ENCODE results near the gene FN1. TPM values are rescaled to one million over a fixed set of nuclear protein-coding genes. Genes with fewer than 3 reads are reported as not detected.
"Not testable (repeated sequence)": the region's sequence is repeated elsewhere in the genome, so short reads cannot be mapped to it uniquely, and the experiment has no call there.

Gene FN1
- total and polyA plus RNA-seq, 2 donors (not counting 1 experiment from before 2014, with no cell fraction given): 0.05 TPM; not detected in 1

DNA sequence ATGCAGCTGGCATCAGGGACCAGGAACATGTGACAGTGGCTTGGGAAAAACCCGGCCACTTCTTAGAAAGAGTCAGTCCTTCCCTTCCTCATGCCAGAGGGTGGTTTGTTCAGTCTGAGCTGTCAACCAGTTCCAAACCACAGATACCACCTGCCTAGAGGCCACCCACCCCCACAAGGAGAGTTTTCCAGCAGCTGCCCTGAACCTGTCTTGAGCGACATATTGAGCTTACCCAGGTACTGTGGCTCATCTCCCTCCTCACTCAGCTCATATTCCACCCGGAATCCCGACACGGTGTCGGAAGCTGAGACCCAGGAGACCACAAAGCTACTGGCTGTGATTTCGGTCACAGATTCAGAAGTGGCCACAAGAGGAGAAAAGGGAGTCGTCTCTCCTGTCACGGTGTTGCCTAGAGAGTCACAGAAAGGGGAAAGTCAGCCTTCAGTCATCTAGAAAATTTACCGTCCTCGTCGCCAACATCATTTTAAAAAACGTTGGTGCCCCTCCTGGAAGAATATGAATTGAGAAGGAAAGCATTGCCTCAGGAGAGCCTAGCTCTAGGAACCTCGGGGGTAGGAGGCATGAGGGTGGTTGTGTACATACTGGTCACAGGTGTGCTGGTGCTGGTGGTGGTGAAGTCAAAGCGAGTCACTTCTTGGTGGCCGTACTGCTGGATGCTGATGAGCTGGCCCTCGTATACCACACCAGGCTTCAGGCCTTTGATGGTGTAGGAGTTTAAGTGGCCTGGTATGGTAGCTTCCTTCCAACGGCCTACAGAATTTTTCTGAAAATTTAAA lies 26.3 kb downstream of the FN1 start:
- no peaks in the 10 kb centered on the region for H4K20me1 ChIP-seq (ENCODE audit: control insufficient read depth, insufficient read depth, low read length, poor library complexity, severe bottlenecking)
- Mint-ChIP-seq H3K27ac (no peak overlapping the region), H3K4me3 (no peak overlapping the region), H3K9me3 (ENCODE audit: insufficient read depth) (no peaks in the 10 kb centered on the region), H3K4me1 (no peaks in the 10 kb centered on the region), H3K27me3 (peaks cover 21% of the 10 kb centered on the region)
- ATAC-seq (ENCODE audit: low read depth): no peak
- no peaks in the 10 kb centered on the region for H3K36me3 ChIP-seq (replicated peaks in 1 of 2; ENCODE audit: control extremely low read depth in 1 of 2, control insufficient read depth in 1 of 2, extremely low read depth in 1 of 2, insufficient read depth in 2 of 2, low read length in 1 of 2)
- ChIA-PET CTCF (no interaction called here), POLR2A (no interaction called here)
- no peak for DNase-seq
- WGBS (ENCODE audit: insufficient coverage): 94% methylated on average over 13 of the region's 18 CpGs
- peaks cover 0 to 2% (median 0%) of the 10 kb centered on the region in 3 donors for H3K9me3 ChIP-seq (ENCODE audit: control extremely low read depth in 1 of 3, control insufficient read depth in 2 of 3, insufficient read depth in 1 of 3, low read length in 2 of 3)
- no peak for TF ChIP-seq EZH2 (IDR thresholded peaks at IDR 0.05; ENCODE audit: borderline replicate concordance, insufficient read depth, low read depth, low read length, poor library complexity, severe bottlenecking)
- TF ChIP-seq, protein P1, sequence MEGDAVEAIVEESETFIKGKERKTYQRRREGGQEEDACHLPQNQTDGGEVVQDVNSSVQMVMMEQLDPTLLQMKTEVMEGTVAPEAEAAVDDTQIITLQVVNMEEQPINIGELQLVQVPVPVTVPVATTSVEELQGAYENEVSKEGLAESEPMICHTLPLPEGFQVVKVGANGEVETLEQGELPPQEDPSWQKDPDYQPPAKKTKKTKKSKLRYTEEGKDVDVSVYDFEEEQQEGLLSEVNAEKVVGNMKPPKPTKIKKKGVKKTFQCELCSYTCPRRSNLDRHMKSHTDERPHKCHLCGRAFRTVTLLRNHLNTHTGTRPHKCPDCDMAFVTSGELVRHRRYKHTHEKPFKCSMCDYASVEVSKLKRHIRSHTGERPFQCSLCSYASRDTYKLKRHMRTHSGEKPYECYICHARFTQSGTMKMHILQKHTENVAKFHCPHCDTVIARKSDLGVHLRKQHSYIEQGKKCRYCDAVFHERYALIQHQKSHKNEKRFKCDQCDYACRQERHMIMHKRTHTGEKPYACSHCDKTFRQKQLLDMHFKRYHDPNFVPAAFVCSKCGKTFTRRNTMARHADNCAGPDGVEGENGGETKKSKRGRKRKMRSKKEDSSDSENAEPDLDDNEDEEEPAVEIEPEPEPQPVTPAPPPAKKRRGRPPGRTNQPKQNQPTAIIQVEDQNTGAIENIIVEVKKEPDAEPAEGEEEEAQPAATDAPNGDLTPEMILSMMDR (IDR thresholded peaks at IDR 0.05): no peak
- peaks cover 0 to 2% (median 0%) of the 10 kb centered on the region in 4 experiments for H3K27me3 ChIP-seq (replicated peaks in 1 of 4; ENCODE audit: control extremely low read depth in 1 of 4, control insufficient read depth in 3 of 4, insufficient read depth in 4 of 4, low read length in 3 of 4)
- H3K4me1 ChIP-seq (ENCODE audit: control insufficient read depth in 2 of 2, insufficient read depth in 2 of 2, low read length in 2 of 2): no peaks in the 10 kb centered on the region
- H3K79me2 ChIP-seq (ENCODE audit: control insufficient read depth, insufficient read depth, low read length): no peaks in the 10 kb centered on the region
- intact Hi-C loops (cut with micrococcal nuclease): no loop called here
- no peak overlapping the region for H3K9ac ChIP-seq (ENCODE audit: low read length)
- no peak overlapping the region for H3K27ac ChIP-seq (ENCODE audit: low read length in 2 of 2)
- H2AFZ ChIP-seq (ENCODE audit: insufficient read depth, low read depth, low read length, poor library complexity, severe bottlenecking): no peak overlapping the region
- H3K4me3 ChIP-seq (ENCODE audit: control extremely low read depth in 1 of 5, extremely low read depth in 1 of 5, insufficient read depth in 1 of 5, low read depth in 2 of 5, low read length in 4 of 5): no peak overlapping the region
- H3K4me2 ChIP-seq (replicated peaks; ENCODE audit: low read depth, low read length, poor library complexity, severe bottlenecking): no peak overlapping the region

- H3K4me1 Mint-ChIP-seq; ATAC-seq (ENCODE audit: low read depth); H3K4me3 Mint-ChIP-seq; H3K27me3 ChIP-seq (replicated peaks in 1 of 4; ENCODE audit: control extremely low read depth in 1 of 4, control insufficient read depth in 3 of 4, insufficient read depth in 4 of 4, low read length in 3 of 4); H3K4me3 ChIP-seq (ENCODE audit: control extremely low read depth in 1 of 5, extremely low read depth in 1 of 5, insufficient read depth in 1 of 5, low read depth in 2 of 5, low read length in 4 of 5); H3K4me2 ChIP-seq (replicated peaks; ENCODE audit: low read depth, low read length, poor library complexity, severe bottlenecking); H2AFZ ChIP-seq (ENCODE audit: insufficient read depth, low read depth, low read length, poor library complexity, severe bottlenecking); H3K9ac ChIP-seq (ENCODE audit: low read length); POLR2A ChIA-PET; H3K4me1 ChIP-seq (ENCODE audit: control insufficient read depth in 2 of 2, insufficient read depth in 2 of 2, low read length in 2 of 2); DNase-seq; H4K20me1 ChIP-seq (ENCODE audit: control insufficient read depth, insufficient read depth, low read length, poor library complexity, severe bottlenecking); H3K79me2 ChIP-seq (ENCODE audit: control insufficient read depth, insufficient read depth, low read length); H3K27ac ChIP-seq (ENCODE audit: low read length in 2 of 2); H3K36me3 ChIP-seq (replicated peaks in 1 of 2; ENCODE audit: control extremely low read depth in 1 of 2, control insufficient read depth in 1 of 2, extremely low read depth in 1 of 2, insufficient read depth in 2 of 2, low read length in 1 of 2); H3K9me3 Mint-ChIP-seq (ENCODE audit: insufficient read depth); H3K27ac Mint-ChIP-seq; intact Hi-C loops (cut with micrococcal nuclease); H3K9me3 ChIP-seq (ENCODE audit: control extremely low read depth in 1 of 3, control insufficient read depth in 2 of 3, insufficient read depth in 1 of 3, low read length in 2 of 3): not testable (repeated sequence)
- peaks cover 14% of the 10 kb centered on the region for H3K27me3 Mint-ChIP-seq
- CTCF ChIA-PET: interaction anchor here (1.3 kb wide), 1 partner anchor 16 kb away, joined by 3 read pairs; no protein-coding TSS in a partner anchor
- 100% methylated on average over 4 of the region's 7 CpGs for whole genome bisulfite sequencing (ENCODE audit: insufficient coverage)
Observed at GRCh38 chr2:215408441-215408840, 27.4 kb downstream of the FN1 start.
